Measurements from ENCODE around the gene SGIP1. TPM values are rescaled to one million over a fixed set of nuclear protein-coding genes. Genes with fewer than 3 reads are reported as not detected.
"Not testable (repeated sequence)": the region's sequence is repeated elsewhere in the genome, so short reads cannot be mapped to it uniquely, and the experiment has no call there.

Gene SGIP1
- total RNA-seq, 2 experiments from 2014 or later = not detected

GRCh38 chr1:66730462-66730861 lies 196.5 kb downstream of the SGIP1 start:
- ATAC-seq (no peak), DNase-seq (no peak)
- CTCF ChIA-PET = interaction anchor here (1.0 kb wide), 1 partner anchor 12 kb away, joined by 3 read pairs; no protein-coding TSS in a partner anchor
- no peak overlapping the region for H3K4me3 Mint-ChIP-seq
- H3K27ac Mint-ChIP-seq = no peak overlapping the region
- H3K27me3 Mint-ChIP-seq = peaks cover 18% of the 10 kb centered on the region
- no peaks in the 10 kb centered on the region for H3K9me3 Mint-ChIP-seq (ENCODE audit: low read depth)
- H3K36me3 Mint-ChIP-seq = peaks cover 4% of the 10 kb centered on the region
- H3K4me1 Mint-ChIP-seq = peaks cover 31% of the 10 kb centered on the region

GRCh38 chr1:66731170-66731865 lies 197.4 kb downstream of the SGIP1 start:
- CTCF ChIA-PET = interaction anchor here (1.1 kb wide), 1 partner anchor 15 kb away, joined by 3 read pairs; no protein-coding TSS in a partner anchor
- Mint-ChIP-seq H3K4me1 (peaks cover 25% of the 10 kb centered on the region), H3K27ac (no peak overlapping the region), H3K27me3 (peaks cover 10% of the 10 kb centered on the region), H3K9me3 (ENCODE audit: low read depth) (no peaks in the 10 kb centered on the region), H3K36me3 (peaks cover 4% of the 10 kb centered on the region), H3K4me3 (no peak overlapping the region)
- no peak for ATAC-seq
- DNase-seq = no peak

GRCh38 chr1:66732407-66733166 lies 198.6 kb downstream of the SGIP1 start:
- ATAC-seq (peak; percentile 85), DNase-seq (no peak)
- CTCF ChIA-PET = interaction anchor here (1.1 kb wide), 1 partner anchor 14 kb away, joined by 3 read pairs; no protein-coding TSS in a partner anchor
- H3K4me1 Mint-ChIP-seq = peaks cover 25% of the 10 kb centered on the region
- peaks cover 5% of the 10 kb centered on the region for H3K27me3 Mint-ChIP-seq
- peaks cover 4% of the 10 kb centered on the region for H3K36me3 Mint-ChIP-seq
- peak overlapping the region; percentile 70 for H3K27ac Mint-ChIP-seq
- no peaks in the 10 kb centered on the region for H3K9me3 Mint-ChIP-seq (ENCODE audit: low read depth)
- no peak overlapping the region for H3K4me3 Mint-ChIP-seq

- ATAC-seq = no peak
- no peak overlapping the region for H3K27ac Mint-ChIP-seq
- H3K4me1 Mint-ChIP-seq = peaks cover 25% of the 10 kb centered on the region
- H3K27me3 Mint-ChIP-seq = peaks cover 2% of the 10 kb centered on the region
- H3K4me3 Mint-ChIP-seq = no peak overlapping the region
- no peak for DNase-seq
- CTCF ChIA-PET = interaction anchor here (1.1 to 1.6 kb wide), 2 partner anchors 8 to 479 kb away, joined by 3 to 4 read pairs; no protein-coding TSS in a partner anchor
- no peaks in the 10 kb centered on the region for H3K9me3 Mint-ChIP-seq (ENCODE audit: low read depth)
- peaks cover 2% of the 10 kb centered on the region for H3K36me3 Mint-ChIP-seq
These were observed 199.5 kb downstream of the SGIP1 start for GRCh38 chr1:66733348-66734017.

GRCh38 chr1:66734531-66734930 lies 200.6 kb downstream of the SGIP1 start:
- not testable (repeated sequence) for H3K36me3 Mint-ChIP-seq; H3K27me3 Mint-ChIP-seq; H3K4me3 Mint-ChIP-seq; H3K27ac Mint-ChIP-seq; DNase-seq; H3K9me3 Mint-ChIP-seq (ENCODE audit: low read depth); ATAC-seq
- peaks cover 23% of the 10 kb centered on the region for H3K4me1 Mint-ChIP-seq
- CTCF ChIA-PET = interaction anchor here (1.1 to 1.6 kb wide), 2 partner anchors 9 to 478 kb away, joined by 3 to 4 read pairs; no protein-coding TSS in a partner anchor

GRCh38 chr1:66737836-66738235 lies 203.9 kb downstream of the SGIP1 start:
- CTCF ChIA-PET = interaction anchor here (1.3 kb wide), 1 partner anchor 12 kb away, joined by 5 read pairs; no protein-coding TSS in a partner anchor
- Mint-ChIP-seq H3K4me3 (no peak overlapping the region), H3K9me3 (ENCODE audit: low read depth) (no peaks in the 10 kb centered on the region), H3K27ac (no peak overlapping the region), H3K27me3 (no peaks in the 10 kb centered on the region), H3K36me3 (peaks cover 2% of the 10 kb centered on the region), H3K4me1 (peaks cover 13% of the 10 kb centered on the region)
- no peak for ATAC-seq
- DNase-seq = no peak

GRCh38 chr1:66739401-66740157 lies 205.6 kb downstream of the SGIP1 start:
- peaks cover 6% of the 10 kb centered on the region for H3K27me3 Mint-ChIP-seq
- no peak overlapping the region for H3K4me3 Mint-ChIP-seq
- CTCF ChIA-PET = interaction anchor here (0.6 to 1.9 kb wide), 4 partner anchors 13 to 796 kb away, joined by 3 to 16 read pairs (median 3); no protein-coding TSS in a partner anchor
- no peak for DNase-seq
- peak; percentile 27 for ATAC-seq
- peaks cover 2% of the 10 kb centered on the region for H3K36me3 Mint-ChIP-seq
- H3K27ac Mint-ChIP-seq = no peak overlapping the region
- no peaks in the 10 kb centered on the region for H3K9me3 Mint-ChIP-seq (ENCODE audit: low read depth)
- peaks cover 8% of the 10 kb centered on the region for H3K4me1 Mint-ChIP-seq

- peaks cover under 1% of the 10 kb centered on the region for H3K4me1 Mint-ChIP-seq
- peaks cover 2% of the 10 kb centered on the region for H3K36me3 Mint-ChIP-seq
- no peak for ATAC-seq
- H3K27me3 Mint-ChIP-seq = peaks cover 49% of the 10 kb centered on the region
- DNase-seq = no peak
- no peaks in the 10 kb centered on the region for H3K9me3 Mint-ChIP-seq (ENCODE audit: low read depth)
- H3K27ac Mint-ChIP-seq = no peak overlapping the region
- no peak overlapping the region for H3K4me3 Mint-ChIP-seq
- CTCF ChIA-PET = interaction anchor here (0.9 to 1.2 kb wide), 2 partner anchors 20 to 103 kb away, joined by 3 read pairs; no protein-coding TSS in a partner anchor
These were observed 211.5 kb downstream of the SGIP1 start for GRCh38 chr1:66745451-66745850.

- CTCF ChIA-PET = no interaction called here
These were observed 213.5 kb downstream of the SGIP1 start for GRCh38 chr1:66747501-66747900.

GRCh38 chr1:66750577-66750976 lies 216.6 kb downstream of the SGIP1 start:
- peaks cover 70% of the 10 kb centered on the region for H3K27me3 Mint-ChIP-seq
- H3K36me3 Mint-ChIP-seq = no peaks in the 10 kb centered on the region

More at GRCh38 chr1:66747501-66747900, 213.5 kb downstream of the SGIP1 start:
- Mint-ChIP-seq H3K4me3 (no peak overlapping the region), H3K9me3 (ENCODE audit: low read depth) (no peaks in the 10 kb centered on the region), H3K4me1 (peaks cover 7% of the 10 kb centered on the region), H3K36me3 (peaks cover 2% of the 10 kb centered on the region), H3K27ac (no peak overlapping the region), H3K27me3 (peaks cover 67% of the 10 kb centered on the region)
- ATAC-seq (no peak), DNase-seq (no peak)

GRCh38 chr1:66751160-66751559 lies 217.2 kb downstream of the SGIP1 start:
- Mint-ChIP-seq H3K27ac (no peak overlapping the region), H3K4me1 (peaks cover 12% of the 10 kb centered on the region), H3K27me3 (peaks cover 67% of the 10 kb centered on the region), H3K9me3 (ENCODE audit: low read depth) (no peaks in the 10 kb centered on the region), H3K4me3 (no peak overlapping the region), H3K36me3 (no peaks in the 10 kb centered on the region)
- no peak for ATAC-seq
- CTCF ChIA-PET = interaction anchor here (0.8 kb wide), 1 partner anchor 25 kb away, joined by 3 read pairs; no protein-coding TSS in a partner anchor
- DNase-seq = no peak

More at GRCh38 chr1:66750577-66750976, 216.6 kb downstream of the SGIP1 start:
- CTCF ChIA-PET = interaction anchor here (0.8 kb wide), 1 partner anchor 24 kb away, joined by 3 read pairs; no protein-coding TSS in a partner anchor
- ATAC-seq (no peak), DNase-seq (no peak)
- peaks cover 12% of the 10 kb centered on the region for H3K4me1 Mint-ChIP-seq
- no peak overlapping the region for H3K4me3 Mint-ChIP-seq
- H3K9me3 Mint-ChIP-seq (ENCODE audit: low read depth) = no peaks in the 10 kb centered on the region
- no peak overlapping the region for H3K27ac Mint-ChIP-seq

GRCh38 chr1:66752000-66752592 lies 218.1 kb downstream of the SGIP1 start, which contains the start of gene DYNLT5:
TSS of gene DYNLT5 (plus strand) at chr1:66752459. CDS start at chr1:66754659, 2,200 bp downstream.
- H3K4me1 Mint-ChIP-seq = peaks cover 12% of the 10 kb centered on the region
- H3K27ac Mint-ChIP-seq = no peak within 1 kb of the TSS
- CTCF ChIA-PET = no interaction called here
- peaks cover 65% of the 10 kb centered on the region for H3K27me3 Mint-ChIP-seq
- no peaks in the 10 kb centered on the region for H3K9me3 Mint-ChIP-seq (ENCODE audit: low read depth)
- ATAC-seq (no peak), DNase-seq (no peak)
- peak within 1 kb of the TSS; percentile 46 for H3K4me3 Mint-ChIP-seq
- no peaks in the 10 kb centered on the region for H3K36me3 Mint-ChIP-seq

Data from activated CD8-positive, alpha-beta memory T cell treated with anti-CD3 and anti-CD28 coated beads, Interleukin-2, amount 10 ng/mL, durations not matched to agents 7 days and 5 days (primary cell).